Muscle of leg (tissue), 11 donors: Measurements from ENCODE around the gene KCNS1. TPM values are rescaled to one million over a fixed set of nuclear protein-coding genes. Genes with fewer than 3 reads are reported as not detected.
"Not testable (repeated sequence)": the region's sequence is repeated elsewhere in the genome, so short reads cannot be mapped to it uniquely, and the experiment has no call there.

Experiments
- DNase-seq: peaks from one replicate; pipeline ENCODE4 v3.0.0; 2013
- H3K27ac ChIP-seq: one replicate; pipeline ENCODE4 v1.5.1; 2013; ENCODE audit warnings: mild to moderate bottlenecking, low read length, control low read depth
- H3K27me3 ChIP-seq: one replicate; pipeline ENCODE4 v1.6.1; 2013; ENCODE audit warnings: low read length; ENCODE audit not compliant: control insufficient read depth, insufficient read depth
- H3K36me3 ChIP-seq: one replicate; pipeline ENCODE4 v1.6.1; 2013; ENCODE audit warnings: low read length; ENCODE audit not compliant: control insufficient read depth, insufficient read depth
- H3K4me1 ChIP-seq: one replicate; pipeline ENCODE4 v1.6.1; 2013; ENCODE audit warnings: low read length; ENCODE audit not compliant: control insufficient read depth, insufficient read depth
- H3K4me3 ChIP-seq: one replicate; pipeline ENCODE4 v1.5.1; 2013; ENCODE audit warnings: low read length, control low read depth
- H3K9me3 ChIP-seq: replicated peaks from 2 replicates; pipeline ENCODE4 v1.6.1; 2013; ENCODE audit warnings: low read depth, low read length; ENCODE audit not compliant: control insufficient read depth
- WGBS: methylation state at CpG from one replicate; pipeline ENCODE4 v1.1.5; 2013; ENCODE audit warnings: missing lambda C conversion rate; ENCODE audit not compliant: insufficient coverage; 5-methylcytosine and 5-hydroxymethylcytosine counted together
- polyA plus RNA-seq, 8 donors: library from polyadenylated mRNA; unstranded; fragments of 120-200 nt; gene quantifications; one replicate each; pipeline versions ENCODE4 v1.2.1 to v1.2.3, GENCODE V29; 2013; ENCODE audit warnings: inconsistent platforms in 1 of 8, low replicate concordance in 1 of 8; ENCODE audit not compliant: insufficient read length in 8 of 8, insufficient read depth in 1 of 8
- total RNA-seq: library from RNA; stranded (reverse); fragments of 120-200 nt; gene quantifications from one replicate; pipeline ENCODE4 v1.2.4, GENCODE V29; 2013

The KCNS1 gene
- total and polyA plus RNA-seq, 9 donors = 0.04 to 0.17 (median 0.09) TPM

DNA sequence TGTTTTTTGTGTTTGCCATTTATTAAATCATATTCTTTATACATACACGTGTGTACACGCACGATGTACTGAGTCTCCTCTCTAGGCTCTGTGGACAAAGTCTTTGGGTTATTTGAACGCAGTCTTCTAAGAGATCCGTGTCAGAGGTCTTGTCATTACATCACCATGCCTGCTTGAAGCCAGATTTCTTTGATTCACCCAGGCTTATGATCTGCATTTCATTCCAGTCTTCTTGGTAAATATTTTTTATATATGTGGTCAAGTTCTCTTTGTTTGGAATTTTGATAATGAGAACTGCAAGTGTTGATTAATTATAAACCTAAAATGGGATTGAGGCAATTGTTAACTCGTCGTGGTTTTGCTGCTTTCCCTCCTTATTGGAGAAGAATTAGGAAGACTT lies 34.6 kb downstream of the KCNS1 start:
- no peak for DNase-seq
- Histone ChIP-seq H3K4me3 (no peak overlapping the region), H3K4me1 (no peaks in the 10 kb centered on the region), H3K36me3 (no peaks in the 10 kb centered on the region), H3K27me3 (no peaks in the 10 kb centered on the region), H3K9me3 (no peaks in the 10 kb centered on the region), H3K27ac (no peak overlapping the region)
- WGBS = 90% methylated on average over 5 of the region's 7 CpGs

DNA sequence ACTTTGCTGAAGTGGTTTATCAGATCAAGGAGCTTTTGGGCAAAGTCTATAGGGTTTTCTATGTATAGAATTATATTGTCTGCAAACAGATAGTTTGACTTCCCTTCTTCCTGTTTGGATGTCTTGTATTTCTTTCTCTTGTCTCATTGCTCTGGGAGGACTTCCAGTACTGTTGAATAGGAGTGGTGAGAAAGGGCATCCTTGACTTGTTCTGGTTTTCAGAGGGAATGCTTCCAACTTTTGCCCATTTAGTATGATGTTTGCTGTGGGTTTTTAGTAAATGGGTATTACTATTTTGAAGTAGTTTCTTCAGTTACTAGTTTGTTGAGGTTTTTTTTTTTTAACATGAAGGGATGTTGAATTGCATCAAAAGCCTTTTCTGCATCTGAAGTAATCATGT lies 36.1 kb downstream of the KCNS1 start:
- H3K27me3 ChIP-seq = no peaks in the 10 kb centered on the region
- no peak overlapping the region for H3K27ac ChIP-seq
- no peaks in the 10 kb centered on the region for H3K4me1 ChIP-seq
- no peak for DNase-seq
- no peaks in the 10 kb centered on the region for H3K9me3 ChIP-seq
- H3K36me3 ChIP-seq = no peaks in the 10 kb centered on the region
- no peak overlapping the region for H3K4me3 ChIP-seq

DNA sequence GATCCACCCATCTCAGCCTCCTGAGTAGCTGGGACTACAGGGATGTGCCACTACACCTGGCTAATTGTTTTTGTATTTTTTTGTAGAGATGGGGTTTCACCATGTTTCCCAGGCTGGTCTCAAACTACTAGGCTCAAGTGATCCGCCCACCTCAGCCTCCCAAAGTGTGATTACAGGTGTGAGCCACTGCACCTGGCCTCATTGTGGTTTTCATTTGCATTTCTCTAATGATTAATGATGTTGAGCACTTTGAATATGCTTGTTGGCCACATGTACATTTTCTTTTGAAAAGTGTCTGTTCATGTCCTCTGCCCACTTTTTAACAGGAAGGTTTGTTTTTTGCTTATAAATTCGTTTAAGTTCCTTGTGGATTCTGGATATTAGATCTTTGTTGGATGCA lies 37.8 kb downstream of the KCNS1 start:
- H3K4me1 ChIP-seq, H3K4me3 ChIP-seq, H3K36me3 ChIP-seq, H3K27me3 ChIP-seq, H3K9me3 ChIP-seq, DNase-seq, H3K27ac ChIP-seq: not testable (repeated sequence)
- WGBS = no CpG with 5 or more reads among the region's 2 CpGs

DNA sequence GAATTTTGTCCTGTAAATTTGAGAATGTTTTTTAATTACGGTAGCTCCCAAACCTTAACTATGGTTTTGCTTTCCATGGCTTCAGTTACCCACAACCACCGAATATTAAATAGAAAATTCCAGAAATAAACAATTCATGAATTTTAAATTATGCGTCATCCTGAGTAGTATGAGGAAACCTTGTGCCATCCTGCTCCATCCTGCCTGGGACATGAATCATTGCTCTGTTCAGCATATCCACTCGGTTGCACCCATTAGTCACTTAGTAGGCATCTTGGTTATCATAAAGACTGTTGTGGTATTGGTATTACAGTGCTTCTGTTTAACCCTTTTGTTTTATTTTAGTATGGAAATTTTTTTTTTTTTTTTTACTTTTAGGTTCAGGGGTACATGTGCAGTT lies 39.7 kb downstream of the KCNS1 start:
- Histone ChIP-seq H3K36me3 (peaks cover 6% of the 10 kb centered on the region), H3K27me3 (no peaks in the 10 kb centered on the region), H3K4me1 (no peaks in the 10 kb centered on the region), H3K9me3 (no peaks in the 10 kb centered on the region), H3K4me3 (no peak overlapping the region), H3K27ac (no peak overlapping the region)
- WGBS = 100% methylated on average over 1 of the region's 4 CpGs
- DNase-seq = no peak

DNA sequence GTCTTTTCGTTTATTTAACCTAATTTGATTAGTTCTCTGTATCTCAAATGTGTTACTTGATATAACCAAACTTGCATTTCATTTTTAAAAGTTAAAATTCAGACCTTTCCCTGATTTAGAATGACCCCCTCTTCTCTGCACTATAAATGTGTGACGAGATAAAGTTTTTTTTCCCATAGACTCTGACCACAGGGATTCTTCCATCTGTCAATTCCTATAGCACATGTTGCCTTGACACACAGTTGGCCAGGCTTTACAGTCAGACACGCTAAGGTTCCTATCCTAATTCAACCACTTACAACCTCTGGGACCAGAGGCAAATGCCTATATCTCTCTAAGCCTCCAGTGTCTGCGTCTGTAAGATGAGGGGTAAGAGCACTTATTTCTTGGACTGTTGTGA lies 40.6 kb downstream of the KCNS1 start:
- H3K27me3 ChIP-seq = no peaks in the 10 kb centered on the region
- peaks cover 6% of the 10 kb centered on the region for H3K36me3 ChIP-seq
- no peaks in the 10 kb centered on the region for H3K9me3 ChIP-seq
- no peaks in the 10 kb centered on the region for H3K4me1 ChIP-seq
- DNase-seq = no peak
- WGBS = no CpG with 5 or more reads among the region's 4 CpGs
- no peak overlapping the region for H3K4me3 ChIP-seq
- H3K27ac ChIP-seq = no peak overlapping the region

DNA sequence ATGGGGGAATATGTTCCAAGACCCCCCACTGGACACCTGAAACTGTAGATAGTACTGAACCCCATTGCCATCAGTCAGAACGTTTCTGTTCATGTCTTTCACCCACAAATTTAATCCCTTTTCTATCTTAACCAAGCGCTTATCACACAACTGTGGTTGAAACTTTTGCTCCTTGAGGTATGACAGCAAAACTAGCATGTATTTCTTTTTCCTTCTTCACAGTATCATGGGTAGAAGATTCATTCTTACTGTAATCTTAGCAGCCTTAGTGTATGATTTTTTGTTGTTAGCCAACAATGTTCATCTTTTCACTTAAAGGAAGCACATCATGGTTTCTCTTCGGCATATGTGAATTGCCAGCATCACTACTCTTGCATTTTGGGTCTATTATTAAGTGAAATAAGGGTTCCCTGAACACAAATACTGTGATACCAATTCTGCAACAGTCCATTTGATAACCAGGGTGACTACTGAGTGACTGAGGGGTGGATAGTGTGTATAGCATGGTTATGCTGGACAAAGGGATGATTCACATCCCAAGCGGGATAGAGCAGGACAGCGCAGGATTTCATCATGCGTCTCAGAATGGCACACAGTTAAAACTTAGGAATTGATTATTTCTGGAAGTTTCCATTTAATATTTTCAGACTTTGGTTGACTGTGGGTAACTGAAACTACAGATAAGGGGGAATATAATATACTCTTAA lies 41.8 kb downstream of the KCNS1 start:
- Histone ChIP-seq H3K27ac (no peak overlapping the region), H3K4me1 (no peaks in the 10 kb centered on the region), H3K9me3 (no peaks in the 10 kb centered on the region), H3K36me3 (peaks cover 6% of the 10 kb centered on the region), H3K27me3 (no peaks in the 10 kb centered on the region), H3K4me3 (no peak overlapping the region)
- DNase-seq = no peak
- WGBS = 73% methylated on average over 3 of the region's 6 CpGs

DNA sequence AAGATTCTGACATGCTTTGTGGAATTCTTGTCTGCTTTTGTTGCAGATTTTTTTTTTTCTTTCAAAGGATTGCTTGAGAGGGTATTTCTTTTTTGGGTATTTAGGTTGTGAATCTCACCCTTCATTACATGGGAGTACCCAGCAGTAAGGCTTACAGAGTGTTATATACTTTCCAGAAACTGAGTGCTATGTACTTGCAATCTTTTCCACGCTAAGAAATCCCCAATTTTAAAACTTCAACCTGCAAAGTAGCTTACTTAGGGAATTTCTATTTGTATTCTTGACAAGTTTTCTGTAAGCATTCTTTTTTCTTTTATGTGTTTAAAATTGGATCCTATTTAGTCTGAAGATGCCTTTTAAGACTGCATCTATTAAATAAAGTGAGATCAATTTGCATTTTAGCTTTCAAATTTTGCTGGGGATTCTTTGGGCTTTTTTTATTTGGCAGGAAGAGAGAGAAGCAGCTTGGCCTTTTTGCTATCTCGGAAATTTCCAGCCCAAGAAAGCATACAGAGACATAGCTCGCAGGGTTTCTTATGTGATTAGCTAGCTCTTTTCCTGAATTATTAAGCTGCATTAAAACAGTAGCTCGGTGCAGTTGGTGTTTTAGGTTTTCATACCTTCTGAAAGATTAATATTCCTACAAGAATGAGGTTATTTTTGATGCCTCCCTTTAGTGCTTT lies 42.6 kb downstream of the KCNS1 start:
- peak; percentile 20 for DNase-seq
- Histone ChIP-seq H3K36me3 (peaks cover 7% of the 10 kb centered on the region), H3K27me3 (no peaks in the 10 kb centered on the region), H3K4me1 (no peaks in the 10 kb centered on the region), H3K9me3 (no peaks in the 10 kb centered on the region), H3K4me3 (no peak overlapping the region), H3K27ac (no peak overlapping the region)
- WGBS = no CpG with 5 or more reads among the region's 4 CpGs

DNA sequence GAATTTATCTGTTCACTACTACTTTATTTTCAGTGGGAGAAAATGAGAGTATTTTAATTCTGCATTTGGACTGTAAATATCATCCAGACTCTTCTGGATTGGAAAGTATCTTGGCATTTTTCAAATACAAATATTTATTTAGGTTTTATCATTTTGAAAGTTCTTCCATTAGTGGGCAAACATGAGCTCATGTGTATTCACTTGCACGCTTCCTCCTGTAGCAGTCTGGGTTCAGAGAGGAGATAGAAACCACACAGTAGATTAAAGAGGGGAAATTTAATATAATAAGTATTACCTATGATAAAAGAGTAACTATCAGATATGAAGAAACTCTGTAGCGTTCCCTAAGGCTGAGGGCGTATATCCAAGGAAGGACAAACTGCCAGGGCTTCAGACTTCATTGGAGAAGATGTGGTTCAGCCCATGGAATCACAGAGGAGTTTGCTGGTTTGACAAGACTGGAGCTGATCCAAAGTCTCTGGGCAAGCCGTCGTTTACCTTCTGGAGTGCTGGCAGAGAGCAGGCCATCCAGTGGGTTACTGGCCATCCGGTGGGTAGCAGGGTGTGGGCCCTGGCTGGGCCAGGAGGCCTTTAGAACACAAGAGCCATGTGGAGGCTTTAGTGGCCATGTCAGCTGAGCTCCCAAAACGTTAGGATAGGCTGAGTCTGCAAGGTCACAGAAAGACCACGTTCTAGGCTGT lies 44.3 kb downstream of the KCNS1 start:
- Histone ChIP-seq H3K27ac (no peak overlapping the region), H3K9me3 (no peaks in the 10 kb centered on the region), H3K4me3 (no peak overlapping the region), H3K4me1 (peaks cover 3% of the 10 kb centered on the region), H3K27me3 (no peaks in the 10 kb centered on the region), H3K36me3 (peaks cover 10% of the 10 kb centered on the region)
- WGBS = 91% methylated on average over 7 of the region's 8 CpGs
- no peak for DNase-seq

DNA sequence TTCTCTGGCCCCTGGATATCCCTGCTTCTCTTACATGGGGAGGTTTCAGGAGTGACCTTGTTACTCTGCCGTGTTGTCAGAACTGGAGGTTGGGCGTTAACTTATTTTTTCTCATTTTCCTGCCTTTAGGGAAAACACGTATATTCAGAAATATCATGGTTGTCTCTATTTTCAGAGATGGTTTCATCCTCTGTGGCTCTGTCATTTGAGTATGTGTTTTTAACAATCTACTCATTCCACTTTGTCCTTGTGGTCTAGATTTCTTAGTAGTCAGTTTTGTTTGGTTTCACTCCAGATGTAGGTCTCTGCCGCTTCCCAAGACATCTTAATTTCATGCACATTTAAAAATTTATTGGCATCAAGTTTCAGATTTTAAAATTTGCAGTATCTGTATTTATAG lies 45.9 kb downstream of the KCNS1 start:
- no peak overlapping the region for H3K4me3 ChIP-seq
- no CpG with 5 or more reads among the region's 4 CpGs for WGBS
- H3K36me3 ChIP-seq = peaks cover 10% of the 10 kb centered on the region
- no peak for DNase-seq
- H3K9me3 ChIP-seq = no peaks in the 10 kb centered on the region
- no peak overlapping the region for H3K27ac ChIP-seq
- H3K4me1 ChIP-seq = peaks cover 3% of the 10 kb centered on the region
- H3K27me3 ChIP-seq = no peaks in the 10 kb centered on the region

DNA sequence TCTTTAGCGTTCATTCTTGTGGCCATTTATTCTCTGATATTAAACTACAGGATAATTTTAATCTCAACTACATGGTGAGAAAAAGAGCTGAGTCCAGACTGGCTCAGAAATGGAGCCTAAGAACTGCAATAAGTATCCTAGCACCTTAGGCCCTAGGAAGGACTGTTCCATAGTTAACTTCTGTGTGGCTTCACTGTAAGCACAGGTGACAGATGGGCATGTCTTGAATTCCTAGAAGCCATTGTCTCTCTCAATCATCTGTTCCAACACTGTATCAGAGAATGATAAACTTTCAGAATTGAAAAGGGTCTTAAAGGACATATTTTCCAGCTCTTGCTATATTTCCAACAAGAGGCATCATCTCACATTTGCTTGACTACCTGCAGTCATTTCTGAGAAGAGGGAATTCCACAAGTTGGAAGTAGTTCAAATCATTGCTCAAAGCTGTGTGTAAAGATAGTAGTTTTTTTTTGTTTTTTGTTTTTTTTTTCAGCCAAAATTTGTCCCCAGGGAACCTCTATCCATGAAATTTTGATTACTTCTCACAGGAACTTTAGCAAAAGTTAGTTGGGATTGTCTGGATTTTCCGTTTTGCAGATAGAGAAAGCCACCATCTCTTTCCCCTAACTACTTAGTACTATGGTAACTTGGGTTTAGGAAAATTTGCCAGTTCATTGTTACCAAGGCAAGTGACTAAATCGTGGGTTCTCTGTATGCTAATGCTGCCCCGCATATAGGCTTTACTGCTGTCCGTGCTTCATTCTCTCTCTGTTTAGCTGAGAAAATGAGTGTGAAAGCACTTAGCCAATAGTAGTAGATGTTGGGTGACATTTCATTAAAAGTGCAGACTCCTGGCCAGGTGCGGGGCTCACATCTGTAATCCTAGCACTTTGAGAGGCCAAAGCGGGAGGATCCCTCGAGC lies 47.2 kb downstream of the KCNS1 start:
- Histone ChIP-seq H3K36me3 (peaks cover 10% of the 10 kb centered on the region), H3K9me3 (no peaks in the 10 kb centered on the region), H3K27me3 (no peaks in the 10 kb centered on the region), H3K4me3 (no peak overlapping the region), H3K4me1 (peaks cover 3% of the 10 kb centered on the region), H3K27ac (peak overlapping the region; percentile 52)
- 89% methylated on average over 6 of the region's 8 CpGs for WGBS
- no peak for DNase-seq
